ENCODE results near the gene CYS1. TPM values are rescaled to one million over a fixed set of nuclear protein-coding genes. Genes with fewer than 3 reads are reported as not detected.

CYS1 gene
- total RNA-seq, 4 donors from 2014 or later: 1.1 to 7.4 (median 2.0) TPM

DNA sequence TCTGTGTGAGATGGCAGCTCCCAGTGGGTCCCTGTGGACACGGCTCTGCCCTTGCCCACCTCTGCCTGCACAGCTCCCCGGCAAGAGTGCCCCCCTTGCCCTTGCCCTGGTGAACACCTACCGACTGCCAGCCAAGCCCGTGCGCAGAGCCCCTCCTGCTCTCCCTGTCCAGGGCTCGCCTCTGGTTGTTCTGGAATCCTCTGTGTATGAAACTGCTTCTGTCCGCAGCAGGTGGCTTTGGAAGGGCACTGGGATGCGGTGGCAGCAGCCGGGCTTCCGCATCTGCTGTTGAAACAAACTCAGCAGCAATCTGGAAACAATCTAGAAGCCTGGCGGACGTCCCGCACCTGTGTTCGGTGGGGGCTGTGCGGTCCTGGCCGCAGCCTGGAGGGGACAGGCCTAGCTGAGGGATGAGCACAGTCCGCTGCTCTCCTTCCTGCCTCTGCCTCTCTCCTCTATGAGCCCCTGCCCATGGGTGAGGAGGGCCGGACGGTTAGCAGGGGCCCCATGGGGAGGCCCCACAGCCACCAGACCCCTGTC lies 70.9 kb downstream of the CYS1 start:
- Histone ChIP-seq H3K4me1 (peaks cover 22 to 27% (median 24%) of the 10 kb centered on the region in 4 donors), H3K27me3 (no peaks in the 10 kb centered on the region), H3K36me3 (no peaks in the 10 kb centered on the region), H3K9me3 (no peaks in the 10 kb centered on the region), H3K27ac (peak overlapping the region; percentile 27 to 74 (median 49)), H3K4me3 (no peak overlapping the region)
- no peak for TF ChIP-seq EP300 (IDR thresholded peaks at IDR 0.05; ENCODE audit: low read depth)
- TF ChIP-seq, protein P1, sequence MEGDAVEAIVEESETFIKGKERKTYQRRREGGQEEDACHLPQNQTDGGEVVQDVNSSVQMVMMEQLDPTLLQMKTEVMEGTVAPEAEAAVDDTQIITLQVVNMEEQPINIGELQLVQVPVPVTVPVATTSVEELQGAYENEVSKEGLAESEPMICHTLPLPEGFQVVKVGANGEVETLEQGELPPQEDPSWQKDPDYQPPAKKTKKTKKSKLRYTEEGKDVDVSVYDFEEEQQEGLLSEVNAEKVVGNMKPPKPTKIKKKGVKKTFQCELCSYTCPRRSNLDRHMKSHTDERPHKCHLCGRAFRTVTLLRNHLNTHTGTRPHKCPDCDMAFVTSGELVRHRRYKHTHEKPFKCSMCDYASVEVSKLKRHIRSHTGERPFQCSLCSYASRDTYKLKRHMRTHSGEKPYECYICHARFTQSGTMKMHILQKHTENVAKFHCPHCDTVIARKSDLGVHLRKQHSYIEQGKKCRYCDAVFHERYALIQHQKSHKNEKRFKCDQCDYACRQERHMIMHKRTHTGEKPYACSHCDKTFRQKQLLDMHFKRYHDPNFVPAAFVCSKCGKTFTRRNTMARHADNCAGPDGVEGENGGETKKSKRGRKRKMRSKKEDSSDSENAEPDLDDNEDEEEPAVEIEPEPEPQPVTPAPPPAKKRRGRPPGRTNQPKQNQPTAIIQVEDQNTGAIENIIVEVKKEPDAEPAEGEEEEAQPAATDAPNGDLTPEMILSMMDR (IDR thresholded peaks at IDR 0.05): no peak
- no peak for TF ChIP-seq POLR2AphosphoS5 (IDR thresholded peaks at IDR 0.05)
- no peak for TF ChIP-seq POLR2A (IDR thresholded peaks at IDR 0.05)
- intact Hi-C loops (cut with DNase I; ENCODE audit: low total_unique reads): no loop called here
- 89% methylated on average over 19 of the region's 19 CpGs; no CpG with 5 or more reads in 1 of the 2 donors for WGBS, 2 donors (ENCODE audit: low coverage in 1 of 2)
- in situ Hi-C loops (cut with MboI; ENCODE audit: low pct_ligation_motif_present in 1 of 4, low pct_unique_long_range_greater_than_20kb in 1 of 4, low sequenced_read_pairs in 3 of 4): no loop called here
- no peak for DNase-seq

DNA sequence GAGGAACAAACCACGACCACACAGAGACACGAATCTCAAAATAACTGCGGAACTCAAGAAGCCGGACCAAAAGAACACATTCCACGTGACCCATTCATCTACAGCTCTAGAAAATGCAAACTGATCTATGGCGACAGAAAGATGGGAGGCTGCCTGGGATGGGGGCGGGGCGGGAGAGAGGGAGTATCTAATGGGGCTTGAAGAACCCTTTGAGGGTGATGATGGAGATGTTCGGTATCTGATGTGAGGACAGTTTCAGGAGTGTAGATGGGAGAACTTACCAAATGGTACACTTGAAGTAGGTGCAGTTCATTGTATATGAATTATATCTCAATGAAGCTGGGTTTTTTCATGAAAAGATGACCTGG lies 71.4 kb downstream of the CYS1 start:
- Histone ChIP-seq H3K36me3 (no peaks in the 10 kb centered on the region), H3K4me3 (no peak overlapping the region), H3K4me1 (peaks cover 22 to 27% (median 24%) of the 10 kb centered on the region in 4 donors), H3K27me3 (no peaks in the 10 kb centered on the region), H3K27ac (peak overlapping the region in 3 of 4 donors; percentile 4 to 74 (median 45)), H3K9me3 (no peaks in the 10 kb centered on the region)
- DNase-seq: no peak
- no peak for TF ChIP-seq EP300 (IDR thresholded peaks at IDR 0.05; ENCODE audit: low read depth)
- no peak for TF ChIP-seq POLR2A (IDR thresholded peaks at IDR 0.05)
- intact Hi-C loops (cut with DNase I; ENCODE audit: low total_unique reads): no loop called here
- in situ Hi-C loops (cut with MboI; ENCODE audit: low pct_ligation_motif_present in 1 of 4, low pct_unique_long_range_greater_than_20kb in 1 of 4, low sequenced_read_pairs in 3 of 4): no loop called here
- WGBS, 2 donors (ENCODE audit: low coverage in 1 of 2): 84 to 92% methylated on average over 9 of the region's 9 CpGs

DNA sequence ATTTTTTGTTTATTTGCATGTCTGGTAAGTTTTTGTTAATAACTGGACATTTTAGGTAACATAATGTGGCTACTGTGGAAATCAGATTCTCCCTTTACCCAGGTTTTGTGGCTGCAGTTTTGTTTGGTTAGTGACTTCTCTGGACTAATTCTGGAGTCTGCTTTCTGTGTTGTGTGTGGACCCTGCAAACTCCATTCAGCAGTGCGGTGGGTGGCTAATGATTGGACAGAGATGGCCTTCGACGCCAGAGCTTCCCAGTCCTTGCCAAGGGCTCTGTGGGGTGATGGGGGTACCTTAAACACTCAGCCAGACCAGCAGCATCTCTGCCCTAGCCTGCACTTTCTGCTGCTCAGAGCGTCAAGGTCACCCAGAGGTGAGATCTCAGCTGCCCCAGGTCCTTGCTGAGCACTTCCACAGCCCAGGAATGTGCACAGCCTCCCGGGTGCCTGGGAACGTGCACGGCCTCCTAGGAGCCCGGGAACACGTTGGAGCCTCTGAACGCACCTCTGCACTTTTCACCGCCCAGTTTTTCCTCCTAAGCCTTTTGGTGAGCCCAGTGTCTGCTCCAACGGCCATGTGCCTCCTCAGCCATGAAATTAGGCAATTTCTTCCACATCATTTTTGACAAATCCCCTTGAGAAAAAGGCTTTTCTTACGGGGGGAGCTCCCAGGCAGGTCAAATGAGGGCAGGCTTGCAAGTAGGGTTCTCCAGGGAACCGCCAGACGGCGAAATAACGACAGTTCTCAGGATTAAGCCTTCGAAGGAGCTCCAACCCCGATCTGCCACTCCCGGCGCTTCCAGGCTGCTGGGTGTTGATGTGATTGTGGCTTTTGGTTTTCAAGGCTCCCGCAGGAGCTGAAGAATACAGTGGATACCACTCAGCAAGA lies 72.0 kb downstream of the CYS1 start:
- in situ Hi-C loops (cut with MboI; ENCODE audit: low pct_ligation_motif_present in 1 of 4, low pct_unique_long_range_greater_than_20kb in 1 of 4, low sequenced_read_pairs in 3 of 4): no loop called here
- DNase-seq: no peak
- Histone ChIP-seq H3K4me3 (no peak overlapping the region), H3K36me3 (no peaks in the 10 kb centered on the region), H3K4me1 (peaks cover 22 to 27% (median 24%) of the 10 kb centered on the region in 4 donors), H3K27ac (peak overlapping the region; percentile 22 to 74 (median 46)), H3K9me3 (no peaks in the 10 kb centered on the region), H3K27me3 (no peaks in the 10 kb centered on the region)
- 77 to 84% methylated on average over 7 to 22 of the region's 22 CpGs for WGBS, 2 donors (ENCODE audit: low coverage in 1 of 2)
- intact Hi-C loops (cut with DNase I; ENCODE audit: low total_unique reads): no loop called here
- TF ChIP-seq EP300 (IDR thresholded peaks at IDR 0.05; ENCODE audit: low read depth): no peak
- TF ChIP-seq, protein P1 (IDR thresholded peaks at IDR 0.05): no peak
- TF ChIP-seq POLR2A (IDR thresholded peaks at IDR 0.05): no peak
- peak in 1 of 3 donors; percentile 22 for TF ChIP-seq POLR2AphosphoS5 (IDR thresholded peaks at IDR 0.05)

DNA sequence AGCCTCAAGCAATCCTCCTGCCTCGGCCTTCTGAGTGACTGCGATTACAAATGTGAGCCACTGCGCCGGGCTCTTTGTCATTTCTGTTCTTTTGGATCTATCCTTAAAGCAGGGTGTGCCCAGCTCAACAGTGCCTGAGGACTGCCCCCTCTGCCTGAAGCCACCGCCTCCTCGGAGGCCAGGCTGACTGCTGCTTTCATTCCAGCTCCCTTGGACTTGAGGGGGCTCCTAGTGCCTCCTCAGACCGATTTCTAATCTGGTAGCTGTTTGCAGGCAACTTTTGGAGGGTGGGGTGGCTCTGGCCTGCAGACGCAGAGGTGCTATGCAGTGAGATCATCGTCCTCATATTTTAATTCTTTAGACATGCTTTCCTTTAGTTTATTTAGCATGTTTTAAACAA lies 72.8 kb downstream of the CYS1 start:
- peak overlapping the region; percentile 11 to 74 (median 46) for H3K27ac ChIP-seq
- H3K4me1 ChIP-seq: peaks cover 22 to 27% (median 24%) of the 10 kb centered on the region in 4 donors
- 77 to 100% methylated on average over 2 to 9 of the region's 9 CpGs for WGBS, 2 donors (ENCODE audit: low coverage in 1 of 2)
- TF ChIP-seq POLR2A (IDR thresholded peaks at IDR 0.05) (no peak), POLR2AphosphoS5 (IDR thresholded peaks at IDR 0.05) (no peak), EP300 (IDR thresholded peaks at IDR 0.05; ENCODE audit: low read depth) (no peak)
- TF ChIP-seq, protein P1 (IDR thresholded peaks at IDR 0.05): no peak
- intact Hi-C loops (cut with DNase I; ENCODE audit: low total_unique reads): no loop called here
- no peaks in the 10 kb centered on the region for H3K9me3 ChIP-seq
- DNase-seq: no peak
- H3K36me3 ChIP-seq: no peaks in the 10 kb centered on the region
- in situ Hi-C loops (cut with MboI; ENCODE audit: low pct_ligation_motif_present in 1 of 4, low pct_unique_long_range_greater_than_20kb in 1 of 4, low sequenced_read_pairs in 3 of 4): no loop called here
- no peak overlapping the region for H3K4me3 ChIP-seq
- no peaks in the 10 kb centered on the region for H3K27me3 ChIP-seq

Small RNAs within 50 kb of the gene (small RNA-seq; reads per million reads assigned to genes)
- gene RF00568: 0 reads per million in 4 donors

Other genes starting within 250 kb of the CYS1 start
- 10 to 100 TPM in 1 of 4 donors, 1 to 10 TPM in 1, under 1 TPM in 1, not detected in 1; 0.80 to 18.9 (median 4.4) TPM for gene TAF1B, start 236.9 kb downstream of the CYS1 start, total RNA-seq
- gene GRHL1, start 128.7 kb downstream of the CYS1 start, total RNA-seq: 10 to 100 TPM in 1 of 4 donors, 1 to 10 TPM in 1, under 1 TPM in 1, not detected in 1; 0.55 to 24.7 (median 1.3) TPM
- gene KLF11, start 36.9 kb downstream of the CYS1 start, total RNA-seq: 10 to 100 TPM in 2 of 4 donors, 1 to 10 TPM in 2; 6.6 to 17.0 (median 10.5) TPM
- gene RRM2, start 42.3 kb upstream of the CYS1 start, total RNA-seq: 10 to 100 TPM in 1 of 4 donors, 1 to 10 TPM in 2, not detected in 1; 4.0 to 12.9 (median 5.3) TPM
- 100 to 1,000 TPM in 3 of 4 donors, 10 to 100 TPM in 1; 88.9 to 221 (median 129) TPM for gene HPCAL1, start 222.5 kb upstream of the CYS1 start, total RNA-seq